KBM-7 (cell line): ENCODE data around the gene APRT.
"Not testable (repeated sequence)": the region's sequence is repeated elsewhere in the genome, so short reads cannot be mapped to it uniquely, and the experiment has no call there.

Experiments
- DNase-seq: peaks from one replicate; pipeline ENCODE4 v3.0.0-alpha.2; 2015
- in situ Hi-C: fragments of 300-500 bp; cut with MboI; formaldehyde crosslinking; loops from 2 replicates; pipeline ENCODE4 v1.14.3; 2020; ENCODE audit warnings: low sequenced_read_pairs, low pct_unique_long_range_greater_than_20kb, mixed read lengths

APRT gene

DNA sequence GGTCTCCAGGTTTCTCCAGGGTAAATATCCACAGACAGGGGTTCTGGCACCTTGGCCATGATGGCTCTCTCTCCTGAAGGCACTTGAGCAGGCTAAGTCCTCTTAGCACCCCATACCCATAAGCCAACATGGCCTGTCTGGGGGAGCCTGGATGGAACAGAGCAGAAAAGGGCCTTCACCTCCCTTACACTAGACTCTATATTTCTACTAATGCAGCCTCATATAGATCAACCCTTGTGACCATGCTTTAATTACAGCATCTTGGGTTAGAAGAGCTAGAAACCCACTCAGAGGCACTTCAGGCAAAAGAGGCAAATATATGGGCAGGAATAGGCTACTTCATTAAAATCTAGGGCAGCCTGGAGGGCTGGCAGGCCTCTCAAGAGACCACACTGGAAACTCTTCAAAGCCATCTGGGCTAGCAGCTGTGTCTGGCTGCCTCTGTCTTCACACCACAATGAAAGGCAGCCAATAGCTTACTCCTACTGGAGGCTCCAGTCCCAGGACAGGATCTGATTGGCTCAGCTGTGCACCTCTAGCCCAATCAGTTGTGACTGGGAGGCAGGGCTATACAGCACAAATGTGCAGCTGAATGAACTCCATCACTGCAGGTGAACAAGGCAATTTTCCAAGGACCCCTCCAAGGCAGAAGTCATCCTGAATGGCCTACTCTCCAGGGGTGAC lies 12.8 kb downstream of the APRT start:
- DNase-seq = no peak
- in situ Hi-C loops = no loop called here

DNA sequence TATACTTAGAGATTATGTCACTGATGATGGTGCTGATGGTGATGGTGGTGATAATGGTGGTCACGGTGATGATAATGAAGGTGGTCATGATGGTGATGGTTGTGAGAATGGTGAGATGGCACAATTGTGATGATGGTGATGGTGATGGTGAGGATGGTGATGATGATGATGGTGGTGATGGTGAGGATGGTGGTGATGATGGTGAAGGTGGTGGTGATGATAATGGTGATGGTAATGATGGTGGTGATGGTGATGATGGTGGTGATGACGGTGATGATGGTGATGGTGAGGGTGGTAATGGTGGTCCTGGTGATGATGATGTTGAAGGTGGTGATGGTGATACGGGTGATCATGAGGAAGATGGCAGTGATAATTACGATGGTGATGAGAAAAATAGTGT lies 13.7 kb downstream of the APRT start:
- in situ Hi-C loops = no loop called here
- DNase-seq = no peak

DNA sequence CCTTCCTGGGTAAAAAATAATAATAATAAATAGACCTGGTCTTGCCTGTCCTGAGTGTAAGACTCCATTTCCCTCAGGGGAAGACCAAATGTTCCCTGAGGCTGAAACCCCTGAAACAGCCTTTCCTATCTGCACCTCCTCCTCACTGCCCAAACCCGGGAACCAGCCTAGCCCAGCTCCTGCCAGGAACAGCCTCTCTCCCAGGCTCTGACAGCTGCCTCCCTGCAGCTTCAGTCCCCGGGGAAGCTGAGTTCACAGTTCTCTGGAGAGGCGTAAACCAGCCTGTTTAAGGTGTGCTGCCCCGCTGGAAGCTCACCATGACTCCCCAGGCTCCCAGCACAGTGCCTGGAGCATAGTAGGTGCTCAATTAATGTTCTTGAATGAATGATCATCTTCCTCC lies 15.4 kb downstream of the APRT start:
- in situ Hi-C loops = no loop called here
- no peak for DNase-seq

DNA sequence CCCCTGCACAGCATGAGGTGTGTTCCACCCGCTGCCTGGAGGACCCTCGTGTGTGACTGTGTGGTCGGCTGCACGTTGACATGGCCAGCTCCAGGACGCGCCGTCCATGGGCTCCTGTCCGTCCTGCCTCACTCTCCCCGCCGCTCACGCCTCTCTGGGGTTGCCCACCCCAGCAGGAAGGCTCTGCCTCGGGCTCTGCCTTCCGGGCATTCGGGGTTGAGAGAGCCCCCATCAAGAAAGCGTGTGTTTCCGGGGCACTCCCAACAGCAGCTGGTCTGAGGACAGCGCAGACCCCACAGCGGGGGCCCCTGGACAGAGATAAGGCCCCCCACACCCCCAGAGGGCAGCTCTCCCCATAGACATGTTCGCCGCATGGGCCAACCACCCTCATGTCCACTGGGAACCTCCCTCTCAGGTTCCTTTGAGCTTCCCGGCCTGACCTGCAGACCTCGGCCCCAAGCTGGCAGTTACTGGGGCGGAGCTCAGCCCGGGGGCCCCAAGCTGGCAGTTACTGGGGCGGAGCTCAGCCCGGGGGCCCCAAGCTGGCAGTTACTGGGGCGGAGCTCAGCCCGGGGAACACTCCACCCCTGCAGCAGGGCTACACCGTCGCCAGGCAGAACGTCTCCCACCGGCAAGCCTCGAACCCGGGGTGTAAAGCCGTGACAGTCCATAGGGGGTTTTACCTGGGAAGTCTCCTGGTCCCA lies 18.3 kb downstream of the APRT start:
- in situ Hi-C loops = no loop called here
- DNase-seq = no peak

DNA sequence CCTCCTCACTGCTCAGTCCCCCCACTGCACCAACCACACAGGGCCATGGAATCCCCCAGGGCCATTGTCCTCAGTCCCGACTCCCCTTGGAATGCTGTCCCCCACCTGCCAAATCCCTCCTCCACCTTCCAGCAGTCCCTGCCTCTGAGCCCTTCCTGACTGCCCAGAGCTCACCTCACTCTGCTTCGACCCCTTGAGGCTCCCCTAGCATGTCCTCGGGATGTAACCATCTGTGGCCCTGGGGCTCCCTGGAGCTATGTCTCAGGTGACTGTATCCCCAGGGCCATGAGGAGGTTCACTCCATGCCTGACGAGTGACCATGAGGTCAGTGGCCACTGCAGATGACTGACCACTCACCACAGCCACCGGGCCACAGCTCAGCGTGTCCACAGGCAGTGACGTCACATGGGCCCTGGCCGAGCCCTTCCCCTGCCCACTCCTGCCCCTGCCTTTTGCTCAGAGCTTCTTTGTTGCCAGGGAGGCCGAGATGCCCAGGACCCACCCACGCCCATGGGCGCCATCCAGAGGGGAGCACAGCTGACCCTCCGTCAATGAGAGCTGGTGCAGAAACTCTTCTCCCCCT lies 19.0 kb downstream of the APRT start:
- no peak for DNase-seq
- in situ Hi-C loops = no loop called here

DNA sequence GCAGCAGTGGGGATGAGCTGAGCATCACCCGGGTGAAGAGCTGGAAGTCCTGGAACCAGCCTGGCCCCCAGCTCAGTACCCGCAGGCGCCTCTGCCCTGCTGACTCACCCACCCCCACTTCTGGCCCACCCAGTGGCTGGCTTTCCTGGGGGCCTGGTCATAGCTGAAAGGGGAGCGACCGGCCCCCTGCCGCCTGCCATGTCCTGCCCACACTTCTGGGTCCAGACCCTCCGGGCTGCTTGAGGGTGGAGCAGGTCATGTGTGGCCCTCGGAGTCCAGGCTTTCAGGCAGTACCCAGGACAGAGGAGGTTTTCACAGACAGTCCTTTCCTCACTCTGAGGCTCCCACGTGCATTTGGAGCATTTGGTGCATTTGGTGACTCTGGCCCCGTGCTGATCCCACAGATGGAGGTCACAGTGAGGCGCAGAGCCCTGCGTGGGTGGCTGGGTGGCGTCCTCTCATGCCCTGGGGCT lies 19.6 kb downstream of the APRT start:
- DNase-seq = no peak
- in situ Hi-C loops = no loop called here

DNA sequence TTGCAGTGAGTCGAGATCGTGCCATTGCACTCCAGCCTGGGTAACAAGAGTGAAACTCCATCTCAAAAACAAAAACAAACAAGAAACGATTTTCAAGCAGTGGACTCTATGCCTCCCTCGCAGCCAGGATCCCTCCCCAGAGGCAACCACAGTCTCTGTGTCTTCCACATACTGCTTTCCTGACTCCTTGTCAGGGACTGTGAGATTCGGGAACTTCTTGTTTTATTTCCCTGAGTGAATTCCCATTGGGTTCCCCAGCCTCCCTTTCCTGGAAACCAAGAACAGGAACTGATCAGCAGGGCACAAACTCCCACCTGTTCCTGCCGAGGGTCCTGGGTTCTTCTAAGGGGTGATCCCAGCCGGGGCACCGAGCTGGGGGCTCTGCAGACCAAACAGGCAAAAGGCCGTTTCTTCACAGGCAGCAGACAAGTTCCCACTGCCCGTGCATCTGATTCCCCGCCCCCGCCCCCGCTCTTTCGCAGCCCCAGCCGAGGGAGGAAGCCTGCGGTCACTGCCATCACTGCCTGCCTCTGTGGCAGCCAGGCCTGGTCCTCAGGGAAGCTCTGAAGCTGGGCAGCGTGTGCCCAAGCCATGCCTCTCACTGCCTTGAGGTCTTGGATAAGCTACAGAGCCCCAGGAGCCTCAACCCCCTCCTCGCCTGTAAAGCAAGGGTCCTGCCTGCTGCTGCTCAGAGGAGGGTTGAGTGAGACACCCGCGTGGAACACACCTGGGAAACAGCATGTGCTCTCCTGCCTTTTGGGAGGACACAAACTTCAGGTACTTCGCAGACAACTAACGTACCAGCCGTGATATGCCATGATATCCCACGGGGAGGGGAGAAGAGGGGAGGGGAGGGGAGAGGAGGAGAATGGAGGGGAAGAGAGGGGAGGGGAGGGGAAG lies 21.2 kb downstream of the APRT start:
- peak; percentile 82 for DNase-seq
- in situ Hi-C loops = no loop called here

DNA sequence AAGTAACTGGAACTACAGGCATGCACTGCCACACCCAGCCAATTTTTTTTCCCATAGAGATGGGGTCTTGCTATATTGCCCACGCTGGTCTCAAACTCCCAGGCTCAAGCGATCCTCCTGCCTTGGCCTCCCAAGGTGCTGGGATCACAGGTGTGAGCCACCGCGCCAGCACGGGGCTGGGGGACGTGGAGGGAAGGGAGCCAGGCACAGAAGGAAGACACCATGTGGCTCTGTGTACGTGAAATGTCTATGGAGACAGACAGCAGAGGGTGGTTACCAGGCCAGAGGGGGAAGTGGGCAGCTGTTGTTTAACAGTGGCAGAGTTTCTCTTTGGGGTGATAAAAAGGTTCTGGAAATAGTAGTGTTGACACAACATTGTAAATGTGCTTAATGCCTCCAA lies 22.1 kb downstream of the APRT start:
- peak; percentile 75 for DNase-seq
- in situ Hi-C loops = no loop called here

DNA sequence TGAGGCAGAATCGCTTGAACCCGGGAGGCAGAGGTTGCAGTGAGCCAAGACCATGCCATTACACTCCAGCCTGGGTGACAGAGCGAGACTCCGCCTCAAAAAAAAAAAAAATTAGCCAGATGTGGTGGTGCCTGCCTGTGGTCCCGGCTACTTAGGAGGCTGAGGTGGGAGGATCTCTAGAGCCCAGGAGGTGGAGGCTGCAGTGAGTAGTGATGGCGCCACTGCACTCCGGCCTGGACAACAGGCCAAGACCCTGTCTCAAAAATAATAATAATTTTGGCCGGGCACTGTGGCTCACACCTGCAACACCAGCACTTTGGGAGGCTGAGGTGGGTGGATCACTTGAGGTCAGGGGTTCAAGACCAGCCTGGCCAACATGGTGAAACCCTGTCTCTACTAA lies 23.0 kb downstream of the APRT start:
- DNase-seq, in situ Hi-C loops: not testable (repeated sequence)

DNA sequence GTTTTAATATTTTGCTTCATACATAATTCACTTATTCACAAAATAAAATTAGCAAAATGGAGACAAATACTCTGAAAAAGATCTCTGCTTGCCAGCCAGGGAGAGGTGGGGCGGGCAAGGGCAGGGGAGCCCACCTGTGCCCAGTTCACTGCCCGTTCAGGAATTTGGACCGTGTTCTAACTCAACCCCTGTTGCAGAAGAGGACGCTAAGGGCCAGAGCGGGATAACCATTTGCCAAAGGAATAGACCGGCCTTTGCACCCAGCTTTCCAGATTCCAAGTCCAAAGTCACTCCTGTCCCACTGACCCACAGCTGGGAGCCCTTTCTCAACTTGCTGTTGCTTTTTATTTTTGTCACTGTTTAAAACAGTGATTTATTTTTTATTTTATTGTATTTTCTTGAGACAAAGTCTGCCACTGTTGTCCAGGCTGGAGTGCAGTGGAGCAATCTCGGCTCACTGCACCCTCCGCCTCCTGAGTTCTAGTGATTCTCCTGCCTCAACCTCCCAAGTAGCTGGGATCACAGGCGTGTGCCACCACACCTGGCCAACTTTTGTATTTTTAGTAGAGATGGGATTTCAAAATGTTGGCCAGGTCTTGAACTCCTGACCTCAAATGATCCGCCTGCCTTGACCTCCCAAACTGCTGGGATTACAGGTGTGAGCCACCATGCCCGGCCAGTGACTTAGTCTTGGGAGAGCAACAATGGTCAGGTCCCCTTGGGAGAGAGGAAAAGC lies 24.0 kb downstream of the APRT start:
- in situ Hi-C loops = no loop called here
- DNase-seq = no peak

DNA sequence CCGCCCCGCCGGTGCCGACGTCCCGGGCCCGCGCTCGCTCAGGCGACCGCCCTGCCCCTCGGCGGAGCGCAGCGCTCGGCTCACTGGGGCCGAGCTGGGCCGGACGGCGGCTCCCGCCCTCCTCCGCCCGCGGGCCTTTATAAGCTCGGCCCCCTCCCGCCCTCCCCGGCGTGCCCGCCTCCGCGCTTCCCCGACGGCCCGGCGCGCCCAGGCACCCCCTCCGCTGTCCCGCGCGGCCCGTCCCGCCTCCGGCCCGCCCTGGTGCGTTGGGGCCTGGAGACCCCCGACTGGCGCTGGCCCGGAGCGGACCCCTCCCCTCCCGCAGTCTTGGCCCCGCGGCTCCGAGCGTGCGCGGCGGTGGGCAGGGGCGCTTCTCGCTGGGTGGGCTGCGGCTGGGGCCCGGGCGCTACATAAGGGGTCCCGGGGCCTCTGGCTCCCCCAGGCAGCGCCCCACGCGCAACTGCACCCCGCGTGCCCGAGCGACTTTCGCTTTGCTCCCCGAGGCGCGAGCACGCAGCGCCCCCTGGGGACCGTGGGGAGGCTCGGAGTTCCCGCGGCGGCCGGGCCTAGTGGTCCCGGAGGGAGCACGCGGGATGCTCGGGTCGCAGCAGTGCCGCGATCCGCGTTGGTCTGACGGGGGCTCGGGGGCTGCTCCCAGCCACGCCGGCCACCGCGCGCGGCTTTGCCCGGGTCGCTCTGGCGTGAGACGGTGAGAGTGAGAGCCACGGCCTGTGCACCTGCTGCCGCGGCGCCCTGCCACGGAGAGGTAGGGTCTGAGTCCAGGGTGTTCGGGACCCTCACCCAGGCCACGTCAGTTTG lies 26.4 kb downstream of the APRT start, which contains the start of gene PIEZO1:
Gene PIEZO1, minus strand, starts transcription at position 115 of the 819 bp plus-strand sequence. CDS start 256 bp downstream, outside the sequence.
- no peak for DNase-seq
- in situ Hi-C loops = no loop called here

DNA sequence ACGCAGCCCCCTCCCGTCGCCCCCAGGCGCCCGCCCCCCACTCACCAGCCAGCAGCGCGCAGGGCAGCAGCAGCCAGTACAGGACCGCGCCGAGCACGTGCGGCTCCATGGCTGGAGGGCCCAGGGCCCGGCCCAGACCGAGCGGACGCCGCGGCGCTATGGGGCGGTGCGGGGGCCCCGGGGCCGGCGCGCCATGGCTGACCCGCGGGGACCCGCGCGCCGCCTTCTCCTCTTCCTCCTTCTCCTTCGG lies 26.9 kb downstream of the APRT start:
- in situ Hi-C loops = no loop called here
- no peak for DNase-seq

DNA sequence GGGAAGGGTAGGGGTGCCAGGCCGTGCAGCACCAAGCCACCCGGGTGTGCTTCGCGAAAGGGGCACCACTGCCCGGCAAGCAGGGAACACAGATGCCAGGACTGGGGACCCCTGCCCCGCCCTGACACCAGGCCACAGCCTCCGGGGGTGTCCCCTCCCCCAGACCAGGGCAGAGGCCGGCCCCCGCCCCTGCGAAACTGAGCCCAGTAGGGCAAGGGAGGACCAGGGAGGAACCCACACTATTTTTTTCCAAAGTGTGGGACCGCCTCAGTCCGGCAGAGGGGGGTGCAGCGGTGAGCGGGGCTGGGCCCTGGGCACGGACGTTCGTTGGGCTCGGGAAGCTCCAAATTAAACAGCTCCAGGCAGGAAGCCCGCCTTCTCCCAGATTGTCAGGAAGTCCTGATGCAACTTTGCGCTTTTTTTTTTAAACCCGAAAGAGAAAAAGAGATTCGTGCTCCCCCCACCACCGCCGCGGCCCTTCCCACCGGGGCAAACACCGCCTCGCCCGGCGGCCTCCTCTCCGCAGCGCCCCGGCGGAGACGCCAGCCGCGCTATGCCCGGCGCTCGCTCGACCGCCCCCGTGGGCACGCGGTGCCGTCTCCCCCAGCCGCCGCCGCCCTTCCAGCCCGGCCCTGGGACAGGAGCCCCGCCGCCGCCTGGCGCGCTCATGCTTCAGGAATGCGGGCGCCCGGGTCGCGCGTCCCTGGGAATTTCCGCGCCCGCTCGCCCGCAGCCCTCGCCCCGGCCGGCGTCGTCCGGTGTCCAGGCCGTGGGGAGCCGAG lies 27.5 kb downstream of the APRT start:
- peak; percentile 76 for DNase-seq
- in situ Hi-C loops = no loop called here

DNA sequence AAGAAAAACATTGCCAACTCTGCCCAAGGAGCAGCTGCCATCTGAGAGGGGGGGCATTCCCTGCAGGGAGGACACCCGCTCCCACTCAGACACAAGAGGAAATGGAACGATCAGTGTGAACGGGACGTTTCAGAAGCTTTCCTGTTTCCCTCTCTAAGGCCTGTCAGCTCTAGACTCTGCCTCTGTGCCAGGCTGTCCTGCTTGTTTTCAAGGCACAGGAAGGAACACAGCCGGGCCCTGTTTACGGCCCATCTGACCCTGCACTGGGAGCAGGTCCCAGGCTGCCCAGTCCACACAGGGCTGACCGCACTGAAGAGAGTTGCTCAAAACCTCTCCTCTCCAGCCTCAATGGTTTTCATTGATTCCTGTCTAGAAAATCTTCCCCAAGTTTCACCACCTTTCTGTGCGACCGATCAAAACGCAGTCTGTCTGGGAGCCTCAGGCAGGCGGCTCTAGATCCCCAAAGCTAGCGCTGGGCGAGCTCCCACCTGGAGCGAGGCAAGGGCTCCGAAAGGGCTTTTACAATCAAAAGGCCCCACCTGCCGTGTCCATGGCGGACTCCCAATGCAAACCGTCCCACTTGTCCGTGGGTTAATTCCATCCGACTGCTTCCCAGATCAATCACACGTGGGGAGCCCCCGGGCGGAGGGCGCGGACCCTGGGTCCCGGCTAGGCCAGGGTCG lies 28.2 kb downstream of the APRT start:
- in situ Hi-C loops = no loop called here
- no peak for DNase-seq

DNA sequence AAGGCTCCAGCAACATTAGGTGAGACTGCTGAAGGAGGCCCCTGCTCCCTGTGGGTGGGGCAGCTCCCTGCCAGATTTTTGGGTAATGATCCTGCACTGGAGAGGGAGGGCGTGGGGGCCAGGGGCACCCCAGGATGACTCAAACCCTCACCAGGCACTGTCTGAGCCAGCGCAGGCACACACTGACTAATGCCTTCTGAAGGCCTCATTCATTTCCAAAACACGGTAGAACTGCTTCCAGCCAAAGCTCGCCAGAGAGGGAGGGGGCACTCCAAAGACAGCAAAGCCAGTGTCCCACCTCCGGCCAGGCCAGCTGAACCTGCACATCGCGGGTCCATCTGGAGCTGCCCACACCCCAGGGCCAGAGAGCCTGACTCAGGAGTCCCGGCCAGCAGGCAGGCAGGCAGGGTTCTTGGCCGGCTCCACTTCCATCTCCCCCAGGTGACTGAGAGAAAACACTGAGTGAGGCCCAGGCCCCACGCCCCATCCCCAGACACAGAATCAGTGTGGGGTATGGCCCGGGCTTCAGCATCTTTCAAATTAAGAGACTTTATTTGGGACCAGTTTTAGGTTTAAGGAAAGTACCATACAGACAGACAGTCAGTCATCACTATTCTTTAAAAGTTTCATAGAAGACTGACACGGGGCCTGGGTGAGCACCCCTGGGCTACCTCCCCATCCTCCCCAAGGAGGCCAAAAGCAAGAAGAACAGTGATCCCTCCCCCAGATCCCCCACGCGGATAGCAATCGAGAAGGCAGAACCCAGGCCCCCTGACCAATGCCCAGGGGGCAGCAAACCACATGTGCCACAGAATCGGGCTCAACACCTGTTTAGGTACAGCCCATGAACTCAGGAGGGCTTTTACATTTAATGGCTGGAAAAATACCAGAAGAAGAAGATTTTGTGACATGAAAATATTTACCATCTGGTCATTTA lies 29.0 kb downstream of the APRT start:
- no peak for DNase-seq
- in situ Hi-C loops = no loop called here
